ENCODE measurements around the gene PHF10.

- TF ChIP-seq CTCF (IDR thresholded peaks at IDR 0.05; ENCODE audit: insufficient read depth, low read length) (no peak), REST (IDR thresholded peaks at IDR 0.05; ENCODE audit: insufficient replicate concordance, low read depth) (no peak)
Observed at GRCh38 chr6:169714595-169714994, 9.7 kb downstream of the PHF10 start.

Measured in HL-60 (cell line).